Measurements from ENCODE around the gene SPCS1.
"Not testable (repeated sequence)": the region's sequence is repeated elsewhere in the genome, so short reads cannot be mapped to it uniquely, and the experiment has no call there.

The SPCS1 gene

DNA sequence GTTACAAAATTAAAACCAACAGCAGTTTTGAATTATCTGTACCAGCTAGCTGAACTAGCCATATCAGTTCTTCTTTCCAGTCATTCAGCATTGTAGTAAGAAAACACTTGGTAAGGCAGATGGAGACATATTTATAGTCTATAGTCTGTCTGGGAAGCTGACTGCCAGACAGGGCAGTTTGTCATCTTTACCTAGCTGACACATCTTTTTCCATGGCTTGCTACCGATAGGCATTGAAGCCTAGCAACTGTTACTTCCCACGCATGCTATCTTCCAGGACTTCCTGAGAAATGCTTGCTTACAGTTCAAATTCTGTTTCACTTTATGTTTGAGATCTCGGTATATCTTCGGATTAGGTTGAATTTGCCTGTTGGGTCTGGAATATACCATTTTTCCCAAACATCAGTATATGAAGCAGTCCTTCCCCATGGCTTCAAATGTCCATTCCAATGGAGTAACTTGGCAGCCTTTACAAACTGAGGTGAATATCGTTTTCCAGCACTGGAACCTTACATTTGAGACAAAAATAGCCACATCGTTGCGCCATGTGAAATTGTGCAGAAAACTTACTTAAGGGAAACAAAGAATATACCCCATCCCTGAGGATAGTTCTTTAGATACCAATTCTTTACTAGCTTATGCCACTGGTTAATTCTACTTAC, 11.2 kb upstream of the SPCS1 start:
- DNase-seq (ENCODE audit: low read depth, low spot score), result no peak

DNA sequence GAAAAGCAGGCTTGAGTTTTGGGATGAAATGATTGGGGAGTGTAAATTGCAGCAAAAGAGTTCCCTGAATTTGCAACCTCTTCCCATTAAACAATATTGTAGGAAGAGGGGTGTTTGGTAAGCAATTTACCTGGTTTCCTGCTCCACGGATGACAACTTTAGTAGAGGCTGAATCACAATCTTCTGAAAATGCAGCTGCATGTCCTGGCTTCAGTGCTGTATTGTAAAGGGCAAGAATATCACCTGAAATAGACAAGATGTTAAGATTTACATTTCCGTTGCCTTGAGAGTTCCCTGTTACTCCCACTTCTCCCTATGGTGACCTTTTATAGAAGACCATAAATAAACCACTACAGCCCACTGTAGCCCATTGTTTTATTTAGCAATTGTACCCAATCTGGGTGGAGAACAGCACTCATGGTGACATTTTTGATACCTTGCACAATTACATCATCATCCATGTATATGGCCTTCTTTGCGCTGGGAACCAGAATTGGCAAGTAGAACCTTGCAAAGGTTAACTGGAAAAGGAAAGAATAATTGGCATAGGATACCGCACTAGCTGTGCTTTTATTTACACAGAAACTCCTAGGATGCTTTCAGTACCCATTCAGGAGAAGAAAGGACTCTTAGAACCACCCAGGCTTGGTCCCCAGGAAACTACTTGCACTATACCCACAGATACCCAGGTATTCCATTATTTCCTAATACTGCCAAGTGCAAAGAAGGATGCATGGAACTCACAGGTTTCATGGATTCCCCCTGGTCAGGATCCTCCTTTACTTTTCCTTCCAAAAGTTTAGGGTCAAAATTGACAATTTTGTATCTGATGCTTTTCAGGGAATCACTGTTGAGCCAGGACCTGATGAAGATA, 9.9 kb upstream of the SPCS1 start:
- DNase-seq (ENCODE audit: low read depth, low spot score), result no peak

DNA sequence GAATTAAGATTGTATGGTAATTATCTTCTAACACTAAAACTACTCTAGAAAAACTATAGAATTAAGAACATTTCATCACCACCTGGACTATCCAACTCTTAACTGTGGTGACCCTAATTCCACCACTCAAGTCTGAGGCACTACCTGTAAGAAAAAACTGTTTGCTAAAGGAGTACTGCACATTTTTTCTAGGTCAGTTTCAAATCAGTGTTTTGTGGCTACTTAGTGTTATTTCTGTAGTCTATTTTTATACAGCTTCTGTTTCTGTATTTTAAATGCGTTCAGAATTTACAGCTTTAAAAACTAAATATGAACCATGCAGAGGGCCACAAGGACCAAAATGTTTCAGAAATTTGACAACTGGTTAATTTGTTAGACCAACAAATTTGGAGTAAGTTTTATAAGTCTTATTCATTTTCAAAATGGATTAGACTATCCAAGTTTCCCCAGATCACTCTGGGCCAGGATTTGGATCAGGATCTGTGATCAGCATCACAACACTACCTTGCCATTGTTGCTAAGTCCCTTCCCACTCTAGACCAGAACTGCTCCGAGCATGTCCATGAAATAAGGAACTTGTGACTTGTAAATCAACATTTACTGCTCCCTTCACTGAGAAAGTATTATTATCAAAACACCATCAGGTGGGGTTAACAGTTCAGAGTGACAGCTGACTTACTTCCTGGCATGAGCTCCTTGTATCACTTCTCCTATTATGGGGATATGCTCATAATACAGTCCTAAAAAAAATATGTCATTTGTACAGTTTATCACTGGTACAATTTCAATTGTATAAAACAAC, 8.9 kb upstream of the SPCS1 start:
- no peak for DNase-seq (ENCODE audit: low read depth, low spot score)

DNA sequence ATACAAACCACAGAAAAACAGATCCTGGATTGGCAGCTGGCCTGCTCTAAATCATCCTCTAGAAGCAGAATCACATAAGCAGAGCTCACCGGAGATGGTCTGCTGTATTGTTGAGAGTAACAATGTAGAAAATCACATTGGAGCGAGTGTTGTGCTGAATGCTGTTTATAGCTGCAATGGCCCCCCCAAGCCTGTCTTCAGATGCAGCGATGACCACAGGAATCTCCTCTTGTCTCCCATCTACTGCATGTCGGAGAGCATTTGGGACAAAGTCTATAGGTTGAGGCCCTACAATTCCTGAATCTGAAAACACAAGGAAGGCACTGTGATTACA, 8.3 kb upstream of the SPCS1 start:
- no peak for DNase-seq (ENCODE audit: low read depth, low spot score)

DNA sequence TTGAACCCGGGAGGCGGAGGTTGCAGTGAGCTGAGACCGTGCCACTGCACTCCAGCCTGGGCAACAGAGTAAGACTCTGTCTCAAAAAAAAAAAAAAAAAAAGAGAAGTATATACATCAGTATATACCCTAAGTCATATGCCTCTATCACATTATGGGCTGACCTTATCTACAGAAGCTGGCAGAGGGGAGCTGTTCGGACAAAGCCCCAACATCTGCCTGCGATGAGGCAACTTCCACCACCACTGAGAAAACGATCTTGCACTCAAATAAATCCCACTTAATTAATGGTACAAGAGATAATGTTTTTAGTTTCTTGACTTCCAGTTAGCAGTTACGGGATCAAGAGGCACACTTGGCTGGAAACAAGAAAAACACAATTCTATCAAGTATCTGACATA, 2.6 kb upstream of the SPCS1 start:
- no peak for DNase-seq (ENCODE audit: low read depth, low spot score)

DNA sequence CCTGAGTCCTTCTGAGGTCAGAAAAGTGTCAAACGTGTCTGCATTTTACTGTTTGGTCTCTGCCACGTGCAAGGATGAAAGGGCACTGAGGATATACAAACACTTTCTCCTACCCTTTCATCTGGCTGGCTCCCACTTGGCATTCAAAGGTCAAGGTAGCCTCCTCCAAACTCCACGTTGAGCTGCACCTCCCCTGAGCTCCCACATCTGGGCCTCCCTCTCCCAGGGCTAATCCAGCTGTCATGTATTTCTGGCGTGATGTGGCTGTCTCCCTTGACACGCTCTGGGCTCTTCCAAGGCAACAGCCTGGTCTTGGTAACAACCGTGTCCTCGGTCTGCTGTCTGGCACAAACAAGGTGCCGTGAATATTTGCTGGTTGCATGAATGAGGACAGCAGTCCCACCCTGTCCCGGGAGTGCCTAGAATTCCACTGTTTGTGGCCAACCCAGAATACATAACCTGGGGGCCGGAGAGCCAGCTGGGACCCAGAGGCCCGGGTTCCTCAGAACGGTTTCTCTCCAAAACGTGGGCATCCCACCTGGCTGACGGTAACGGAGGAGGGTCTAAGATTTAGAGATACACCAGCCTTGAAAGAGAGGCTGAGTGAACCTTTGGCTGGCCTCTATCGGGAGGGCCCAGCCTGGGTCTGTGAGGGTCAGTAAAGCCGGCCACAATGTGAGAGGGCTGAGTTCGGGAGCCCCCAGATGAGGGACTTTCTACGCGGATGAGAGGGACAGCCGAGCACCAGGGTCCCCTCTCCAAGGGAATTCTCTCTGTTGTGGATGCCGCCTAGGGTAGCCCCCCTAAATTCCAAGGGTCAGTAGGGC, 1.1 kb upstream of the SPCS1 start:
- DNase-seq (ENCODE audit: low read depth, low spot score), result no peak

DNA sequence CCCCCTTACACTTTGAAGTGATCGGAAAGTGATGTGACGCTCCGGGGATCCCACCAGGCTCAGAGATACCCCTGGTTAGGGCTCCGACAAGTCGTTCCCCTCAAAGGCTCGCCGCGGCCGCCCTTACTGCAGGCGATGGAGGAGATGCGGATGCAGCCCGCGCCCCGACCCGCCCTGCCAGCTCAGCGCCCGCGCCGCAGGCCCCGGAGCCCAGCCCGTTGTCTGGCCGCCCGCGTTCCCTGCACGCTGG, 543 bp upstream of the SPCS1 start:
- no peak for DNase-seq (ENCODE audit: low read depth, low spot score)

DNA sequence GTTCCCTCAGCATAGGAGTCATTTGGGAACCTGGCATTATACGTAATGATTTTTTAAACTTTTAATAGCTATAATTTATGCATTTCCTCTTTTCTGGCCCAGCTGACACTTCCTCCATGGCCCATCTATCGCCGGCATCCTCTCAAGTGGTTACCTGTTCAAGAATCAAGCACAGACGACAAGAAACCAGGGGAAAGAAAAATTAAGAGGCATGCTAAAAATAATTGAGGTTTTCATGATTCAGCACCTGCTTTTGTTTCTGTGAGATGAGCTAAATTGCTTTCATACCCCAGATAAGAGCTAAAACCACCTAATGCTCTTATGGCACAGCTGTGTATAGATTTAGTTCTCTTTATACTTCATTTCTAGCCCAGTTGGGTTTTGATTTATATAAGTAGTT, 1.7 kb downstream of the SPCS1 start:
- DNase-seq (ENCODE audit: low read depth, low spot score), result no peak

DNA sequence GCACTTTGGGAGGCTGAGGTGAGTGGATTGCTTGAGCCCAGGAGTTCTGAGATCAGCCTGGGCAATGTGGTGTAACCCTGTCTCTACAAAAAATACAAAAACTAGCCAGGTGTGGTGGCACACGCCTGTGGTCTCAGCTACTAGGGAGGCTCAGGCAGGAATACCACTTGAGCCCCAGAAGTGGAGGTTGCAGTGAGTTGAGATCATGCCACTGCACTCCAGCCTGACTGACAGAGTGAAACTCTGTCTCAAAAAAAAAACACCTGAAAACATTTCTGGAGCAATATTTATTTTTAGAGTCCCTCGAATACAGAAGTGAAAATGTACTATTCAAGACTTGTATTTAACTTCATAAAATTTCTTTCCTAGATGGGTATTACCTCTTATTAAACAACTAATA, 4.6 kb downstream of the SPCS1 start:
- DNase-seq (ENCODE audit: low read depth, low spot score), result no peak

DNA sequence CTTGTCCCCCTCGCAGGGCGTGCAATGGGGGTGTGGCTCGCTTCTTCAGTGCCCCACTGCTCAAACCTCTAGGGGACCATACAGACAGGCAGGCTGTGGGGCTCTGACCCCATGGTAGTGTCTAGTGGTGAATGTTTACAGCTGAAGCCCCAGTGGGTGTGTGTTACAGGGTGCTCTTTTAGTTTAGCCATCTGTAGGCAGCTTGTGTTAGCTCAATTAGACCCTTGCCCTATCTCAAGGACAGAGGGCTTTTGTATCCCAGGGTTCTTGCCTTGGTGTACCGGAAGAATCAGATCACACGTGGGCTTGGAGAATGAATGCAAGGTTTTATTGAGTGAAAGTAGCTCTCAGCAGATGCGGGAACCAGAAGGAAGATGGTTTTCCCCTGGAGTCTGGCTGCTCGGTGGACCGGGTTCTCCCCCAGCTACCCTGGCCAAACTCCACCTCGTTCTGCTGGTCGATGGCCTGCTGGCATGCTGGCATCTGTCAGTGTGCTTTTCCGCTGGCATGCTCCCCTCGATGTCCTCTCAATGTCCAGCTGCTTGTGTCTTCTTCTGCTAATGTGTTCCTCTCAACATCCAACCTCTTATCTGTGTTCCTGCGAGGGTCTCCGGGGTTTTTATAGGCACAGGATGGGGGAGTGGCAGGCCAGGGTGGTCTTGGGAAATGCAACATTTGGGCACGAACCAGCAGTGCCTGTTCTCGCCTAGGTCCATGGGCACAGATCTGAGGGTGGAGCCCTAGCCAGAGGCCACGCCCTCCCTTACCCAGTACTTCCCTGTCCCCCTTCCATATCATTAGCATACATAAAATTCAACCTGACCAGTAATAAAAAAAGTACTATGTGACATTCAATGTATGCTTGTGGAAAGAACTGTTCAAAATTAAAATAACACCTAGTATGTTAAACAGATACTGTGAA, 6.6 kb downstream of the SPCS1 start:
- DNase-seq (ENCODE audit: low read depth, low spot score), result no peak

DNA sequence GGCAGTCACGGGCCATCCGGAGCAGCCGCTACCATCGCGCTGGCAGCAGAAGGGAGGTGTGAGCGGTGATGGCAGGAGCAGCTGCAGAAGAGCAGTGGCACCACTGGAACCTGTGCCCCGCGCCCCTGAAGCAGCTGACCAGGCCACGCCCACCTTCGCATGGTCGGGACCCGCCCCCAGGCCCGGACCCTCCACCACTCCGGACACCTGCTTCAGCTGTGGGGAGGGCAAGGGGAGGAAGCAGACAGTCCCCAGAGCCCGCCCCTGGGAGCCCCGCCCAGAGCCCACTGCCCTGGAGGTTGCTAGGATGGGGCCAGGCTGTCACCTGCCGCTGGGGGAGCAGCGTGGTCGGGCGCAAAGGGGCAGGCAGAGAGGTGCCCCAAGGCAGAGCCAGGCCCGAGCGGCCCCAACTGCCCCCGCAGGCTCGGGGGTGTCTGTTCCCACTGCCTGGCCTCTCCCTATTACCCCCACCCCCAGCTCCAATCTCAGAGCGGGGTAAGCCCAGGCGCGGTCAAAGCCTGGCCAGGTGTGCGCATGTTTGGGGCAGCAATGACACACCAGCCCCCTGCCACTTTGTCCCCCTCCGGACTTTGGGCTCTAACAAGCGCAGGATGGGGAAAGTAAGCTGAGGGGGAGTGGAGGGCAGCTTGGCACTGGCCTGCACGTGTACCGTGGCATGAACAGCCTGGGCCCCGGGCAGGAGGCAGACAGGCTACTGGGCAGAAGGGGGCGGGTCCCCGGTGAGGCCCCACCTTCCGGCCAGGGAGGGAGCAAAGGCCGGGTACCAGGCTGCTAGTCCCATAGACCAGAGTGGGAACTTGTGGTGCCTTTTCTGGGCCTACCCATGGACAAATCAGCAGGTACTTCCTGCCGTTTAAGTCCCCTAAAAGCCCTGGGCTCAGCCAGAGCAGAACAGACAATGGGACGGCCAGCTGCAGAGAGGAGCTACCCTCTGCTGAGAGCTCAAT, 8.7 kb downstream of the SPCS1 start:
- DNase-seq (ENCODE audit: low read depth, low spot score), result no peak

DNA sequence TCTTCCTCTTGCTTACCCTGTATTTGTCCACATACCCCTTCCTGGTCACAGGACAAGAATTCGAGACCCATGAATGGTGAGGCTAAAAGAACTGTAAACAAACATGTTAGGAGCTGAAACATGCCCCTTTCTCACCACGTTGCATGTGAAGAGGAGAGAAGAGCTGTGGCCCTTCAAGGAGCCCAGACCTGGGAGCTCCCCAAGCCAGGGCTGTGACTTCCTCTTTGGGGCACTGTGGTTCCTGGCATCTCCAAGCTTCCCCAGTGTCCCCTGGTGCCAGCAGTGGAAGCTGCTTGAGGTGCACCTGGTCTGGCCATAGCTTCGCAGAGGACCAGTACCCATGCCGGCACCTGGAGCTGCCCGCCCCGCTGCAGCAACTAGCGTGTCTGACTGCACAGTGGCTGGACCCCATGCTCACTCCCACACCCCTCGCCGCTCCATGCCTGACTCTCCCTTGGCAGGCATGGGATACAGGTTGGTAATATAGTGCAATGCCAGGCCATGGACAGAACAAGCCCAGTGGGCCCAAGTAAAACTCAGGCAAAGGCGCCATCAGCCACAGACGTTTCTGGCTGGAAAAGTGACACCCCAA, 9.9 kb downstream of the SPCS1 start:
- no peak for DNase-seq (ENCODE audit: low read depth, low spot score)

DNA sequence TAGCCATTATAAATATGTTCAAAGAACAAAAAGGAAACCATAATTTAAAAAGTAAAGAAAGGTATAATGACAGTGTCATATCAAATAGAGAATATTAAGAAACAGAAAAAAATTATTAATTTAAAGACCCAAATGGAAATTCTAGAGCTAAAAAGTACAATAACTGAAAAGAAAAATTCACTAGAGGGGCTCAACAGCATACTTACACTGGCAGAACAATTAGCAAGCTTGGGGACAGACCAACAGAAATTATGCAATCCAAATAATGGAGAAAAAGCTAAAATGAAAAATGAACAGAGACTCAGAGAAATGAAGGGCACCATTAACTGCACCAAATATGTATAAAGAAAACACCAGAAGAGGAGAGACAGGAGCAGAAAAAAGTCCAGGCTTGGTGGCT, 13.7 kb downstream of the SPCS1 start:
- DNase-seq (ENCODE audit: low read depth, low spot score), result no peak

DNA sequence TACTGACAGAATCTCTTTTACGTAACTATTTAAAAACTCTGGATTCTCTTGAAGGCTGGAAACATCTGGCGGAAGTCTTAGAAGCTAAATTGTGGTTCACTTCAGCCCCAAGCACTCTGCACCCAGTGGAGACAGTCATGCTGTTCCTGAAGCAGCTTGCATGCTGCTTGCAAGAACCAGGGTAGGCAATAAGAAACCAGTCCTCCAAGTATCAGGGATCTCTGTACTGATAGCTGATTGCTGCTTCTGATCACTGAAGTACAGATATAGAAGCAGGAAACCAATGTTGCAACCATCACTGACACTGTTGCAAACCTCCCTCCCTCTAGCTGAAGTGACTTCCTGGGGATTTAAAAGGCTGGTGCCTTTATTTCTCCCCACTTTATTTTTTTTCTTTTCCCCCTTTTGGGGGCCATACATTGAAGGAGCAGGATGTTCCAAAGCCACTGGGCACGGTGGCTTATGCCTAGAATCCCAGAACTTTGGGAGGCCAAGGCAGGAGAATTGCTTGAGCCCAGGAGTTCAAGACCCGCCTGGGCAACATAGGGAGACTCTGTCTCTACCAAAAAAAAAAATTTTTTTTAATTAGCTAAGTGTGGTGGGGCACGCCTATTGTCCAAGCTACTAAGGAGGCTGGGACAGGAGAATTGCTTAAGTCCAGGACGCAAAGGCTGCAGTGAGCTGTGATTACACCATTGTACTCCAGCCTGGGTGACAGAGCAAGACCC, 15.3 kb downstream of the SPCS1 start:
- no peak for DNase-seq (ENCODE audit: low read depth, low spot score)

DNA sequence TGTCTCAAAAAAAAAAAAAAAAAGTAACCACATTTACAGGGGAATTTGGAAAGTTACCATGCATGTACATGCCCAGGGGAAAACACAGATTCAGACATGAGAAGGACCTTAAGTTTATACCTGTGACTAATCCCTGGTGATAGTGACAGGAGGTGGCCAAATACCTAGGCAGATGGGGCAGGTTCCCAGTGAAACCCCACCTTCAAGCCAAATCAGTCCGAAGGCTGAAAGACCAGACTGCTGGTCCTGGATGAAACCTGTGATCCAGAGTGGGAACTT, 15.8 kb downstream of the SPCS1 start:
- DNase-seq (ENCODE audit: low read depth, low spot score), result no peak

DNA sequence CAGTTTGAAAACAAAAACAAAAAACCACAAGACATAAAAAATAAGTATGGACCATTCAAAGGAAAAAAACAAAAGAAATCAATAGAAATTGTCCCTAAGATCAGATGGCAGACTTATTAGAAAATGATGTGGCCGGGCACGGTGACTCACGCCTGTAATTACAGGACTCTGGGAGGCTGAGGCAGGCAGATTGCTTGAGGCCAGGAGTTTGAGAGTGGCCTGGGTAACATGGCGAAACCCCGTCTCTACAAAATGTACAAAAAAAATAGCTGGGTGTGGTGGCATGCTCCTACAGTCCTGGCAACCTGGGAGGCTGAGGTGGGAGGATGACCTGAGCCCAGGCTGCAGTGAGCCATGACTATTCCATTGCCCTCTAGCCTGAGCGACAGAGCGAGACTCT, 16.6 kb downstream of the SPCS1 start:
- no peak for DNase-seq (ENCODE audit: low read depth, low spot score)

DNA sequence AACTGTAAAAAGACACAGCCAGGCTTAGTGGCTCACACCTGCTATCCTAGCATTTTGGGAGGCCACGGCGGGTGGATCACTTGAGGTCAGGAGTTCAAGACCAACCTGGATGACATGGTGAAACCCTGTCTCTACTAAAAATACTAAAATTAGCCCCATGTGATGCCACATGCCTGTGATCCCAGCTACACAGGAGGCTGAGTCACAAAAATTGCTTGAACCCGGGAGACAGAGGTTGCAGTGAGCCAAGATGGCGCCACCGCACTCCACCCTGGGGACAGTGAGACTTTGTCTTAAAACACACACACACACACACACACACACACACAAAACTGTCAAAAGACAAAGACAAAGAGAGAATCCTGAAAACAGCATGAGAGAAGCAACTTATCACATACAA, 18.0 kb downstream of the SPCS1 start:
- DNase-seq (ENCODE audit: low read depth, low spot score), result no peak

DNA sequence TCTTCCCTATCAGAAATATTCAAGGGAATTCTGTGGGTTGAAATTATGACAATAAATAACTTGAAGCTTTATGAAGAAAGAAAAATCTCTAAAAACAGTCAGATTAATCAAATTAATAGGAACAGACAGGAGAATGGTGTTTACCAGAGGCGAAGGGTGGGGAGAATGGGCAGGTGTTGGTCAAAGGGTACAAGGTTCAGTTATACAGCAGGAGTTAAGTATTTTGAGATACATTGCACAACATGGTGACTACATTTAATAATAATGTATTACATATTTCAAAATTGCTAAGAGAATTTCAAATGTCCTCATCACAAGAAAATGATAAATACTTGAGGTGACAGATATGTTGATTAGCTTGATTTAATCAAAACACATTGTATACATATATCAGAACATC, 18.6 kb downstream of the SPCS1 start:
- no peak for DNase-seq (ENCODE audit: low read depth, low spot score)

DNA sequence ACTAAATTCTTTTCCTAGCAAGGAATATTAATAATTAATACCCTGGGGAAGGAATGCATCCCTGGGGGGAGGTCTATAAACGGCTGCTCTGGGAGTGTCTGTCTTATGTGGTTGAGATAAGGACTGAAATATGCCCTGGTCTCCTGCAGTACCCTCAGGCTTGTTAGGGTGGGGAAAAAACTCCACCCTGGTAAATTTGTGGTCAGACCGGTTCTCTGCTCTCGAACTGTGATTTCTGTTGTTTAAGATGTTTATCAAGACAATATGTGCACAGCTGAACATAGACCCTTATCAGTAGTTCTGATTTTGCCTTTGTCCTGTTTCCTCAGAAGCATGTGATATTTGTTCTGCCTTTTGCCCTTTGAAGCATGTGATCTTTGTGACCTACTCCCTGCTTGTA, 22.8 kb downstream of the SPCS1 start:
- not testable (repeated sequence) for DNase-seq (ENCODE audit: low read depth, low spot score)
